ENCODE measurements around the gene TMUB2.

DNA sequence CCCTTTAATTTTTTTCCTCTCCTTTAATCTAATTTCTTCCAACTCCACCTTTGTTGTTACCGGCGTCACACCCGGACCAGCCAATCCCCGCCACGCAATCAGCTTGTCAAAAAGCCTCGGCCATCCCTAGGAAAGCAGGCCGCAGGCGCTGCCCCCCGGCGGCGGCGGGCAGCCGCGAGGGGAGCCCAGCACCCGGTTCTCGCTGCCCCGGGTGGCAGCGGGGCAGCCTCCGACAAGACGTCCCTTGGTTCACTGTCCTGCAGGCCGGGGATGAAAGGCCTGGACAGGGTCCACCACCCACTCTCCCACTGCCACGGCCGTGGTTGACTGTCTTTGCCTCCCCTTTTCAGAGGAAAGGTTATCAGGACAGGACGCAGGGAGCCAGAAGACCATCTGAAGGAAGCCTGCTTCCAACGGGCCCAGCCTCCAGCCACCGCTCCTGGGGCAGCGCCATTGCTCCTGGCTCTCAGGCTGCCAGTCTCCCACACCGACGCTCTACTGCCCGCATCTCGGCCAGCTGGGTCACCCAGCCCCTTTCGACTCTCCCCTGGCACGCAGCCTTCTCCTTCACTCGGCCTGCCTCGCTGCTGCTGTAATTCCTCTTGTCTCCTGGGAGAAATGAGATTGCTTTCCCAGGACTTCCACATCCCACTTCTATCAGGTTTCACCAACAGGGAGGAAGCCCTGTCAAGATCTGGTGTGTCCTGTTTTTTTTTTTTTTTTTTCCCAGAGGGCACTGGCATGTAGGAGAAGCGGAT is 35.5 kb downstream of the TMUB2 start:
- TF ChIP-seq POLR2A (IDR thresholded peaks at IDR 0.05; ENCODE audit: borderline replicate concordance, extremely low read depth, insufficient read depth, insufficient read length) (no peak), EZH2 (IDR thresholded peaks at IDR 0.05) (no peak), SP1 (IDR thresholded peaks at IDR 0.05; ENCODE audit: low read depth) (no peak), EGR1 (IDR thresholded peaks at IDR 0.05; ENCODE audit: low read depth) (no peak)
- TF ChIP-seq, protein P1, sequence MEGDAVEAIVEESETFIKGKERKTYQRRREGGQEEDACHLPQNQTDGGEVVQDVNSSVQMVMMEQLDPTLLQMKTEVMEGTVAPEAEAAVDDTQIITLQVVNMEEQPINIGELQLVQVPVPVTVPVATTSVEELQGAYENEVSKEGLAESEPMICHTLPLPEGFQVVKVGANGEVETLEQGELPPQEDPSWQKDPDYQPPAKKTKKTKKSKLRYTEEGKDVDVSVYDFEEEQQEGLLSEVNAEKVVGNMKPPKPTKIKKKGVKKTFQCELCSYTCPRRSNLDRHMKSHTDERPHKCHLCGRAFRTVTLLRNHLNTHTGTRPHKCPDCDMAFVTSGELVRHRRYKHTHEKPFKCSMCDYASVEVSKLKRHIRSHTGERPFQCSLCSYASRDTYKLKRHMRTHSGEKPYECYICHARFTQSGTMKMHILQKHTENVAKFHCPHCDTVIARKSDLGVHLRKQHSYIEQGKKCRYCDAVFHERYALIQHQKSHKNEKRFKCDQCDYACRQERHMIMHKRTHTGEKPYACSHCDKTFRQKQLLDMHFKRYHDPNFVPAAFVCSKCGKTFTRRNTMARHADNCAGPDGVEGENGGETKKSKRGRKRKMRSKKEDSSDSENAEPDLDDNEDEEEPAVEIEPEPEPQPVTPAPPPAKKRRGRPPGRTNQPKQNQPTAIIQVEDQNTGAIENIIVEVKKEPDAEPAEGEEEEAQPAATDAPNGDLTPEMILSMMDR (IDR thresholded peaks at IDR 0.05 in 2 of 3, conservative IDR thresholded peaks at IDR 0.05 in 1 of 3; ENCODE audit: borderline replicate concordance in 1 of 3, insufficient read depth in 1 of 3, low read depth in 2 of 3, low read length in 2 of 3), result peak; percentile 9 to 24 (median 20); a peak in 1 of 6 replicates
- TF ChIP-seq, protein P2, sequence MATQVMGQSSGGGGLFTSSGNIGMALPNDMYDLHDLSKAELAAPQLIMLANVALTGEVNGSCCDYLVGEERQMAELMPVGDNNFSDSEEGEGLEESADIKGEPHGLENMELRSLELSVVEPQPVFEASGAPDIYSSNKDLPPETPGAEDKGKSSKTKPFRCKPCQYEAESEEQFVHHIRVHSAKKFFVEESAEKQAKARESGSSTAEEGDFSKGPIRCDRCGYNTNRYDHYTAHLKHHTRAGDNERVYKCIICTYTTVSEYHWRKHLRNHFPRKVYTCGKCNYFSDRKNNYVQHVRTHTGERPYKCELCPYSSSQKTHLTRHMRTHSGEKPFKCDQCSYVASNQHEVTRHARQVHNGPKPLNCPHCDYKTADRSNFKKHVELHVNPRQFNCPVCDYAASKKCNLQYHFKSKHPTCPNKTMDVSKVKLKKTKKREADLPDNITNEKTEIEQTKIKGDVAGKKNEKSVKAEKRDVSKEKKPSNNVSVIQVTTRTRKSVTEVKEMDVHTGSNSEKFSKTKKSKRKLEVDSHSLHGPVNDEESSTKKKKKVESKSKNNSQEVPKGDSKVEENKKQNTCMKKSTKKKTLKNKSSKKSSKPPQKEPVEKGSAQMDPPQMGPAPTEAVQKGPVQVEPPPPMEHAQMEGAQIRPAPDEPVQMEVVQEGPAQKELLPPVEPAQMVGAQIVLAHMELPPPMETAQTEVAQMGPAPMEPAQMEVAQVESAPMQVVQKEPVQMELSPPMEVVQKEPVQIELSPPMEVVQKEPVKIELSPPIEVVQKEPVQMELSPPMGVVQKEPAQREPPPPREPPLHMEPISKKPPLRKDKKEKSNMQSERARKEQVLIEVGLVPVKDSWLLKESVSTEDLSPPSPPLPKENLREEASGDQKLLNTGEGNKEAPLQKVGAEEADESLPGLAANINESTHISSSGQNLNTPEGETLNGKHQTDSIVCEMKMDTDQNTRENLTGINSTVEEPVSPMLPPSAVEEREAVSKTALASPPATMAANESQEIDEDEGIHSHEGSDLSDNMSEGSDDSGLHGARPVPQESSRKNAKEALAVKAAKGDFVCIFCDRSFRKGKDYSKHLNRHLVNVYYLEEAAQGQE (IDR thresholded peaks at IDR 0.05; ENCODE audit: low read depth), result no peak
- TF ChIP-seq, protein P3, sequence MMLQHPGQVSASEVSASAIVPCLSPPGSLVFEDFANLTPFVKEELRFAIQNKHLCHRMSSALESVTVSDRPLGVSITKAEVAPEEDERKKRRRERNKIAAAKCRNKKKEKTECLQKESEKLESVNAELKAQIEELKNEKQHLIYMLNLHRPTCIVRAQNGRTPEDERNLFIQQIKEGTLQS (IDR thresholded peaks at IDR 0.05), result no peak
